ENCODE data around the gene MOV10. TPM values are rescaled to one million over a fixed set of nuclear protein-coding genes. Genes with fewer than 3 reads are reported as not detected.
A peak's percentile ranks its signal among the peaks of the same experiment; 100 is the strongest.

MOV10 gene
- total and polyA plus RNA-seq, 2 of the 13 experiments (the other 11 are each of a cell fraction or from before 2014, with no cell fraction given), result 56.4 to 58.2 TPM

DNA sequence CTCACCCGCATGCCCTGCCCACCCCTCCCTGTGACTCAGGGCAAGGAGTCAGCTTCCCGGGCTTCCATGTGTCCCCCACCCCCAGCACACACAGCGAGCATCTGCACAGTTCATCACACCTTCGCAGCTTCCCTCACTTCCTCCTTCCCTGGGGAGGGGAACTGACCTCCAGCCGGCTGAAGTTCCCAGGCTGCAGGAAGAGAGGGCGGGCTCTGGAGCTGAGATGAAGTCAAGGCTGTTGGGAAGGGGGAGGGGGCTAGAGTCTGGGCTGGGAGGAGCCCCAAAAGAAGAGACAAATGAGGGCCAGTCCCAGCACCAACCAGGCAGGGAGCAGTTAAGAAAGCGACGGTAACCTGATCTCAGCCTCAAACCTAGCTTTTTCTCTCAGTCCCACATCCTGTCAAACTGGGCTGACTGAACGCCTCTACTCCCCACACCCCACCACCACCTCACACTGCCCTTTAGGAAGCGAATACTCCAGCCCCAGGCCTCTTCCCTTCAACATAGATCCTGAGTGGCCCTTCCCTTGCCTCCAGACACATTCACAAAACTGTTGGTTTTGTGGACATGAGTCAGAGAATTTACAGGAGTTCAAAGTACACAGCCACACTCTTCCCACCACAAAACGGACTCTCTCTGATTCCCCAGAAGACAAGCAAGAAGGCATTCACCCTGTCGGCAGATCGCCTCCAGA lies 30.6 kb downstream of the MOV10 start (continued):
- TF ChIP-seq, protein P1, sequence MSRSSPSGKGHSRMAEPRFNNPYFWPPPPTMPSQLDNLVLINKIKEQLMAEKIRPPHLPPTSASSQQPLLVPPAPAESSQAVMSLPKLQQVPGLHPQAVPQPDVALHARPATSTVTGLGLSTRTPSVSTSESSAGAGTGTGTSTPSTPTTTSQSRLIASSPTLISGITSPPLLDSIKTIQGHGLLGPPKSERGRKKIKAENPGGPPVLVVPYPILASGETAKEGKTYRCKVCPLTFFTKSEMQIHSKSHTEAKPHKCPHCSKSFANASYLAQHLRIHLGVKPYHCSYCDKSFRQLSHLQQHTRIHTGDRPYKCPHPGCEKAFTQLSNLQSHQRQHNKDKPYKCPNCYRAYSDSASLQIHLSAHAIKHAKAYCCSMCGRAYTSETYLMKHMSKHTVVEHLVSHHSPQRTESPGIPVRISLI (CRISPR knock-in tag; IDR thresholded peaks at IDR 0.05; ENCODE audit: borderline replicate concordance), result no peak
- TF ChIP-seq, protein P2, sequence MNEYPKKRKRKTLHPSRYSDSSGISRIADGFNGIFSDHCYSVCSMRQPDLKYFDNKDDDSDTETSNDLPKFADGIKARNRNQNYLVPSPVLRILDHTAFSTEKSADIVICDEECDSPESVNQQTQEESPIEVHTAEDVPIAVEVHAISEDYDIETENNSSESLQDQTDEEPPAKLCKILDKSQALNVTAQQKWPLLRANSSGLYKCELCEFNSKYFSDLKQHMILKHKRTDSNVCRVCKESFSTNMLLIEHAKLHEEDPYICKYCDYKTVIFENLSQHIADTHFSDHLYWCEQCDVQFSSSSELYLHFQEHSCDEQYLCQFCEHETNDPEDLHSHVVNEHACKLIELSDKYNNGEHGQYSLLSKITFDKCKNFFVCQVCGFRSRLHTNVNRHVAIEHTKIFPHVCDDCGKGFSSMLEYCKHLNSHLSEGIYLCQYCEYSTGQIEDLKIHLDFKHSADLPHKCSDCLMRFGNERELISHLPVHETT (CRISPR knock-in tag; conservative IDR thresholded peaks at IDR 0.05), result no peak
- TF ChIP-seq, protein P3, sequence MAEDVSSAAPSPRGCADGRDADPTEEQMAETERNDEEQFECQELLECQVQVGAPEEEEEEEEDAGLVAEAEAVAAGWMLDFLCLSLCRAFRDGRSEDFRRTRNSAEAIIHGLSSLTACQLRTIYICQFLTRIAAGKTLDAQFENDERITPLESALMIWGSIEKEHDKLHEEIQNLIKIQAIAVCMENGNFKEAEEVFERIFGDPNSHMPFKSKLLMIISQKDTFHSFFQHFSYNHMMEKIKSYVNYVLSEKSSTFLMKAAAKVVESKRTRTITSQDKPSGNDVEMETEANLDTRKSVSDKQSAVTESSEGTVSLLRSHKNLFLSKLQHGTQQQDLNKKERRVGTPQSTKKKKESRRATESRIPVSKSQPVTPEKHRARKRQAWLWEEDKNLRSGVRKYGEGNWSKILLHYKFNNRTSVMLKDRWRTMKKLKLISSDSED (CRISPR knock-in tag; IDR thresholded peaks at IDR 0.05), result no peak
- TF ChIP-seq ZNF616 (CRISPR knock-in tag; IDR thresholded peaks at IDR 0.05; ENCODE audit: low read depth), result no peak
- 0 out of 2 replicates have a peak, but pooled peaks have one; percentile 33 for TF ChIP-seq FOXA3 (CRISPR knock-in tag; IDR thresholded peaks at IDR 0.05)
- TF ChIP-seq RXRA (CRISPR knock-in tag; IDR thresholded peaks at IDR 0.05), result no peak
- no peak for TF ChIP-seq SNAPC5 (CRISPR knock-in tag; IDR thresholded peaks at IDR 0.05; ENCODE audit: borderline replicate concordance)
- no peak for TF ChIP-seq HMG20B (CRISPR knock-in tag; conservative IDR thresholded peaks at IDR 0.05)
- TF ChIP-seq MTA3 (CRISPR knock-in tag; IDR thresholded peaks at IDR 0.05), result no peak
- no peak for TF ChIP-seq ZNF34 (CRISPR knock-in tag; IDR thresholded peaks at IDR 0.05; ENCODE audit: borderline replicate concordance)
- no peak for TF ChIP-seq ZNF773 (CRISPR knock-in tag; IDR thresholded peaks at IDR 0.05; ENCODE audit: borderline replicate concordance)
- no peak for TF ChIP-seq MYC (CRISPR knock-in tag; IDR thresholded peaks at IDR 0.05; ENCODE audit: borderline replicate concordance)
- TF ChIP-seq TOE1 (CRISPR knock-in tag; IDR thresholded peaks at IDR 0.05), result no peak
- 0 out of 2 replicates have a peak, but pooled peaks have one; percentile 33 for TF ChIP-seq NCOA2 (CRISPR knock-in tag; IDR thresholded peaks at IDR 0.05)
- TF ChIP-seq, protein P4, sequence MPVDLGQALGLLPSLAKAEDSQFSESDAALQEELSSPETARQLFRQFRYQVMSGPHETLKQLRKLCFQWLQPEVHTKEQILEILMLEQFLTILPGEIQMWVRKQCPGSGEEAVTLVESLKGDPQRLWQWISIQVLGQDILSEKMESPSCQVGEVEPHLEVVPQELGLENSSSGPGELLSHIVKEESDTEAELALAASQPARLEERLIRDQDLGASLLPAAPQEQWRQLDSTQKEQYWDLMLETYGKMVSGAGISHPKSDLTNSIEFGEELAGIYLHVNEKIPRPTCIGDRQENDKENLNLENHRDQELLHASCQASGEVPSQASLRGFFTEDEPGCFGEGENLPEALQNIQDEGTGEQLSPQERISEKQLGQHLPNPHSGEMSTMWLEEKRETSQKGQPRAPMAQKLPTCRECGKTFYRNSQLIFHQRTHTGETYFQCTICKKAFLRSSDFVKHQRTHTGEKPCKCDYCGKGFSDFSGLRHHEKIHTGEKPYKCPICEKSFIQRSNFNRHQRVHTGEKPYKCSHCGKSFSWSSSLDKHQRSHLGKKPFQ (CRISPR knock-in tag; IDR thresholded peaks at IDR 0.05; ENCODE audit: insufficient replicate concordance), result no peak
- TF ChIP-seq ZNF574 (CRISPR knock-in tag; IDR thresholded peaks at IDR 0.05), result no peak
- TF ChIP-seq TRIM24 (CRISPR knock-in tag; IDR thresholded peaks at IDR 0.05), result no peak
- TF ChIP-seq ATF7 (IDR thresholded peaks at IDR 0.05), result no peak
- TF ChIP-seq ATF7 (CRISPR knock-in tag; IDR thresholded peaks at IDR 0.05), result no peak
- no peak for TF ChIP-seq ZNF260 (CRISPR knock-in tag; IDR thresholded peaks at IDR 0.05; ENCODE audit: borderline replicate concordance, low read depth)
- no peak for TF ChIP-seq KLF12 (CRISPR knock-in tag; IDR thresholded peaks at IDR 0.05; ENCODE audit: borderline replicate concordance)
- no peak for TF ChIP-seq IKZF4 (CRISPR knock-in tag; IDR thresholded peaks at IDR 0.05; ENCODE audit: borderline replicate concordance, low read depth, not compliant biosample characterization)
